HG02623 (cell line): ENCODE results near the gene MGMT.

Source experiments
- ATAC-seq: cut with Tn5 transposase; IDR thresholded peaks from one replicate; pipeline ENCODE4 v1.9.1; 2021; ENCODE audit warnings: moderate library complexity; ENCODE audit not compliant: unreplicated experiment

Gene MGMT

GRCh38 chr10:129615921-129616525 lies 149.0 kb downstream of the MGMT start:
- ATAC-seq, result no peak

GRCh38 chr10:129617768-129618167 lies 150.7 kb downstream of the MGMT start:
- no peak for ATAC-seq

GRCh38 chr10:129621062-129621461 lies 154.0 kb downstream of the MGMT start:
- no peak for ATAC-seq

- ATAC-seq, result no peak
Observed at GRCh38 chr10:129621693-129622092, 154.7 kb downstream of the MGMT start.

GRCh38 chr10:129622291-129622690 lies 155.2 kb downstream of the MGMT start:
- ATAC-seq, result no peak

GRCh38 chr10:129622736-129623135 lies 155.7 kb downstream of the MGMT start:
- no peak for ATAC-seq

GRCh38 chr10:129624526-129624925 lies 157.5 kb downstream of the MGMT start:
- ATAC-seq, result no peak

- ATAC-seq, result no peak
Observed at GRCh38 chr10:129626309-129626708, 159.3 kb downstream of the MGMT start.

- no peak for ATAC-seq
Observed at GRCh38 chr10:129626796-129627435, 159.9 kb downstream of the MGMT start.

- ATAC-seq, result no peak
Observed at GRCh38 chr10:129627442-129627841, 160.4 kb downstream of the MGMT start.

GRCh38 chr10:129628823-129629222 lies 161.8 kb downstream of the MGMT start:
- no peak for ATAC-seq

- ATAC-seq, result no peak
Observed at GRCh38 chr10:129629911-129630310, 162.9 kb downstream of the MGMT start.

- ATAC-seq, result no peak
Observed at GRCh38 chr10:129631006-129631405, 164.0 kb downstream of the MGMT start.

GRCh38 chr10:129631870-129632623 lies 165.0 kb downstream of the MGMT start:
- ATAC-seq, result no peak

GRCh38 chr10:129637010-129637409 lies 170.0 kb downstream of the MGMT start:
- no peak for ATAC-seq

- ATAC-seq, result no peak
Observed at GRCh38 chr10:129637846-129638245, 170.8 kb downstream of the MGMT start.

- no peak for ATAC-seq
Observed at GRCh38 chr10:129641351-129641750, 174.3 kb downstream of the MGMT start.

- ATAC-seq, result no peak
Observed at GRCh38 chr10:129641982-129642381, 174.9 kb downstream of the MGMT start.

GRCh38 chr10:129642427-129642826 lies 175.4 kb downstream of the MGMT start:
- no peak for ATAC-seq

GRCh38 chr10:129643266-129643665 lies 176.2 kb downstream of the MGMT start:
- no peak for ATAC-seq

- ATAC-seq, result no peak
Observed at GRCh38 chr10:129645487-129645886, 178.4 kb downstream of the MGMT start.

- no peak for ATAC-seq
Observed at GRCh38 chr10:129646973-129647372, 179.9 kb downstream of the MGMT start.
